Measurements from ENCODE around the gene PPP1CC.
"Not testable (repeated sequence)": the region's sequence is repeated elsewhere in the genome, so short reads cannot be mapped to it uniquely, and the experiment has no call there.

Gene PPP1CC

GRCh38 chr12:110750784-110751461, 8.2 kb upstream of the PPP1CC start:
- no peak for DNase-seq

DNA sequence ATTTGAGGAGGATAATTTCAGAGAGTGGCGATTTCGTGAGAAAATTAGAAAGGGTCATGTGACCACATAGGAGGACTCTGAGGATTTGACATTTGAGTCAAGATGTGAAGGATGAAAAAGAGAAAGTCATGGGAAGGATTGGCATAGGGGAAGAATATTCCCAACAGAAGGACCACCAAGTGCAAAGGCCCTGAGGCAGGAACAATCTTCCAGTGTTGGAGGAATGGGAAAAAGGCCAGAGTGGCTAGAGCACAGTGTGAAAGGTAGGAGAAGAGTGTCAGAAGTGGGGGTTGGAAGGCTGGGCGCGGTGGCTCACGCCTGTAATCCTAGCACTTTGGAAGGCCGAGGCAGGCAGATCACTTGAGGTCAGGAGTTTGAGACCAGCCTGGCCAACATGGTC, 3.9 kb upstream of the PPP1CC start:
- DNase-seq: no peak

GRCh38 chr12:110745542-110746284, 3.0 kb upstream of the PPP1CC start:
- DNase-seq: no peak

GRCh38 chr12:110744601-110745264, 2.0 kb upstream of the PPP1CC start:
- no peak for DNase-seq

DNA sequence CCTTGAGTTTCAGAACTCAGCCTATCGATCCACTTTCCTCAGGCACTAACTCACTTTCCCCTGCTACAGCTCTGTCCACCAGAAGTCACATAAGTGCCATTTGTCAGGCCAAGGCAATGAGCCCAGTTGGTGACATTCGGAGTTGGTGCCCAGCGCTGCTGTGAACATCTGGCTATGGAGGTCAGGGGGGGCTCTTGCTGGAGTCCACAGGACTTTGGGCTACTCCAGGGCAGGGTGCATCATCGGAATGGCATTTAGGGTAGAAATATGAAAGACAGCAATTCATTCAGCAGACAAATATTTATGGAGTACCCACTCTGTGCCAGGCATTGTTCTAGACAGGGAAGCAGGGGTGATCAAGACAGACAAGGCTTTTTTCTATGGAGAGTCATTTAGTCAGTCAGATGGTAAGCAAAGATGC, 1.5 kb upstream of the PPP1CC start:
- no peak for DNase-seq

DNA sequence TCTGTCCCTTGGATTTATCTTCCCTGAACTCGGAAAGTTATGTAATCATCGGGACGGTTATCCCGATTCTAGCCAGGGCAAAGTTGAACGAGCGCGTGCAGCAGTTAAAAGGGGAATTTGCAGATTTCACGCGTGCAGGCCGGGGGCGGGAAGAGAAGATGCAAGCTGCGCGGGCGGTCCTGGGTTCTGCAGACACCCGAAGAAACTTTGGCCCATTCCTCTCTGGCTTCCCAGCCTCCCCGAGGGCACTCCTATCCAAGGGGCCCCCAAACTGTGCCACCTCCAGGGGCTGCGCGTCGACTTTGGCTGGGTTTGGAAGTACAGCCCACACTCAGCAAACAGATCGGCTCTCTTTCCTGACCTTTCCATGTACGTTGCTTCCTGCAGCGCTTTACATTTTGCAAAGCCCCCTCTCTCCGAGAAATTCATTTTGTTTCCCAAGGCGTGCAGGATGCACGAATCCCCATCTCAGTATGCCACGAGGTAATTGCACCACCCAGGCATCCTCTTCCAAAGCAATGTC, 941 bp upstream of the PPP1CC start:
- DNase-seq: no peak

DNA sequence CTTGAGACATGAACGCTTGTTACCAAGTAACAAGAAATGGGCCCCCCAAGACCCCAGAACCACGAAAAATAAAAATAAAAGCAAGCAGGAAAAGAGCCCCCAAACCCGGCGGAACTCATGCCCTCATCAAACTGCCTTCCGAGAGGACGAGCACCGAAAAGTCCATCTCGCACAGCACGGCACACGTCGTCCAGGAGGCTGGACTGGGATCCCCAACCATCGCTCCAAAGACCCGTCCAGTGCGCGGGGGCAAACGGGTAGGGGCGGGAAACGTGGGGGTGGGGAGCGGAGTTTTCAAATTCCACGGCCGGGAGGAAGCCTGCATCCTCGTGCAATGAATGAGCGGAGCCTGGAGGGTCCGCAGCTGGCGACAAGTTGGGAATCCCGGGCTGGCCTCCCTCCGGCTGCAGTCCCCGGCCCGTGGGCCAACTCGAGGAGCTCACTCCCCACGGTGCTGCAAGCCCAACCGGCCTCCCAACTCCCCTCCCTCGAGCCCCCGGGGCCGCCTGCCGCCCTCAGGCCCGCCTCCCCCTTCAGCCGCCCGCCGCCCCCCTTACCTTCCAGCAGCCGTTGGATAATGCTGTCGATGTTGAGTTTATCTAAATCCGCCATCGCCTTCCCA, 484 bp downstream of the PPP1CC start:
- DNase-seq: peak; percentile 41

- DNase-seq: peak; percentile 25
These were observed 1.2 kb downstream of the PPP1CC start for GRCh38 chr12:110741341-110742095.

DNA sequence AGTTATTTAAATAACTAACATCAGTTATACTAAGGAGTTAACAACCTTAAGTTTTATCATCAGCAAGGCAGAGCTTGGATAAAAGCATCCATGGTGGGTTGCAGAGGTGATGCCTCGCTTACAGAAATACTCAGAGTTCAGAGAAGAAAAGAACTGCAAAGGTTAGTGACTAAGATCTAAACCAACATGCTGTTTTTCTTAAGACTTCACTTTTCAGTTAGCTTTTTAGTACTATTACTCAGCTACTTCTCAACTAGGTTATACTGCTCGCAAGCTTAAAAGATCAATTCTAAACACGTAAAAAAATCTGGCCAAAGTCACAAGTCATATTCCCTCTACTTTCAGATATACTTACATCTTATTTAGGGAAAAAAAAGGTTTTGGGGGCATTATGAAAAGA, 2.8 kb downstream of the PPP1CC start:
- DNase-seq: no peak

DNA sequence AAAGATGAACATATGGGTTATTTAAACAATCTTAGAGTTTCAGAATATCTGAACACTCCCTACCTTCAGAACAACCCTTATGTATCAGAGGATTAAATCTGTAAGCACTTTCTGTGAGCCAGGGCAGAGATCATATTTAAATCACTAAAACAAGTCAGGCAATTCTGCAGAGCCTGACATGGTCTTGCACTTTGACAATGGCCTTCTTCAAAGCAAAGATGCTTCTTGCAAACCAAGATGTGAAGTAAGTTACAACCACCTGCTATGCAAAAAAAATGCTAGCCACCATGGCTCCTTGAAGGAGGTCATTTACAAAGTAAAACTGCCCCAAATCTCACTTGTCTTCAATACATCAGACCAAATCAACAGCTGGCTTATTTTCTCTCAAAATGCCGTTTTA, 3.2 kb downstream of the PPP1CC start:
- no peak for DNase-seq

DNA sequence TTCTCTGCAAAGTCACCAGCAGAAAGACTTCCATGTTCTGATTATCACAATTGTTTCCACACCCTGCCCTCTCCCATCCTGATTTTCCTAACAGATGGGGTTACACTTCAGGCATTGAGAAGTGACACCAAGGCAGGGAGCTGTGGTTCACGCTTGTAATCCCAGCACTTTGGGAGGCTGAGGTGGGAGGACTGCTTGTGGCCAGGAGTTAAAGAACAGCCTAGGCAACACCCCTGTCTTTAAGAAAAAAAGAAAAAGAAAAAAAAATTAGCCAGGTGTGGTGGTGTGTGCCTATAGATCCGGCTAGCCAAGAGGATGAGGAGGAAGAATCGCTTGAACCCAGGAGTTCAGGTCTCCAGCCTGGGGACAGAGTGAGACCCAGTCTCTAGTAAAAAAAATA, 5.2 kb downstream of the PPP1CC start:
- no peak for DNase-seq

GRCh38 chr12:110737016-110737415, 5.7 kb downstream of the PPP1CC start:
- not testable (repeated sequence) for DNase-seq

DNA sequence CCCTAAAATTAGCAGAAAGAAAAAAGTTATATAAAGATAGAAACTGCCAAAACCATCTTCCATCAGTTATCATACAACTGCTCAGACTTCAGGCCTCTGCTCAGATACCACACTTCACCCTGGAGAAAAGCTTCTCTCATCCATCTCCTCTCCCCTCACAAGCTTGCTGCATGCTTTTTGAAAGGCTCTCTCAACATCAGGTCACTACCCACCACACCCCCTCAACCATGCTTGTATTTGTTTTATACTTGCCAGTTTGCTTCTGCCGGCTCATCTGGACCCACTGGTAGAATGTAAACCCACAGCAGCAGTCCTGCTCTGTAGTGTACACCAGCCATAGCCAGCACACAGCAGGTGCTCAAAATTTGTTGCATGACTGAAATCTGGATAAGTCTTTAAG, 8.8 kb downstream of the PPP1CC start:
- no peak for DNase-seq

- no peak for DNase-seq
These were observed 9.5 kb downstream of the PPP1CC start for GRCh38 chr12:110733089-110733715.

DNA sequence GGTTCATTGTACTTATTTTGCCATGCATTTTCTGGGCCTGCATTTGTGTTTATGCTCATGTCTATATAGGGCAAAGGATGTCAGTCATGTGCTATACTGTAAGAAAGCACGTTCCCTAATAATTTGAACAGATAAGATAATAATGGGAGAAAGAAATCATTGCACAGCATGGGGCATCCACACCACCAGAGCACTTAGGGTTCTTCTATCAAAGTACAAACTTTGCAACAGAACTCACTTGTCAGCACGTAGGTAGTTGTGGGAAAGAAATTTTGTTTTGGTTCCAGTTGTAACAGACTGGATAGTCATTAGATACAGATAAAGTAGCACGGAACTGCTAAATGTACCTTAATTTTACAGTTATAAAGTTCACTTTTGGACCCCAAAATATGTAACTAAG, 10.1 kb downstream of the PPP1CC start:
- DNase-seq: no peak

DNA sequence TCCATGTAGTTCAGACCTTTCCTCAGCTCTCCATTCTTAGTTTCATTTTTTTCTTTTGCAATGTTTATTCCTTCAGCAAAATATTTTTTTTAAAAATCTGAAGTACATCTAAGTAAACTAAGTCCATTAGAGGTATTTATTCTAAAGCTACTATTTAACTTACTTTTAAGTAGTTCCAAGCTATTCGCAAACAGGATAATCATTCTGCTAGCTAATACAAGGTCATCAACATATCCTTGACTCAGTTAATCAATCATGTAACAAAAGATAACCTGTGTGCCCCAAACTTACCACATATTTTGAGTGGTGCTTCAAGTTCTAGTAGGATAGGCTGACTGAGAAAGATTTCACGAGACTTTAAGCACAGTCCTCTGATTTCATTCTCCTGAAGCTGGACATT, 11.2 kb downstream of the PPP1CC start:
- no peak for DNase-seq

DNA sequence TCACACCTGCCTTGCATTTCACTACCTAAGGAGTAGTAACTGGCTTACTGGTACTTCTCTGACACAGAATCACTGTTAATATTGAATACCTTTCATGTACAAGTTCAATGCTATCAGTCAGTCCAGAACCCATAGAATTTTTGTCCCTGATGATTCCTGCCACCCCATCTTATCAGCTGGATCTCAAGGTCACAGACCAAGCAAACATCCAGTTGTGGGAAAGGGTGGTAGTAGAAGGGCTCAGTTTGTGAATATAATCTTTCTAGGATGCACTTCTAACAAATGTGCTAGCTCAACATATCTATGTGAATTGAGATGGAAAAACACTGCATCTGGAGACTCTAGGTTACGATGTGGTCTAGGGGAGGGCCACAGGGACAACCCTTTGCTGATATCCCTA, 14.1 kb downstream of the PPP1CC start:
- no peak for DNase-seq

DNA sequence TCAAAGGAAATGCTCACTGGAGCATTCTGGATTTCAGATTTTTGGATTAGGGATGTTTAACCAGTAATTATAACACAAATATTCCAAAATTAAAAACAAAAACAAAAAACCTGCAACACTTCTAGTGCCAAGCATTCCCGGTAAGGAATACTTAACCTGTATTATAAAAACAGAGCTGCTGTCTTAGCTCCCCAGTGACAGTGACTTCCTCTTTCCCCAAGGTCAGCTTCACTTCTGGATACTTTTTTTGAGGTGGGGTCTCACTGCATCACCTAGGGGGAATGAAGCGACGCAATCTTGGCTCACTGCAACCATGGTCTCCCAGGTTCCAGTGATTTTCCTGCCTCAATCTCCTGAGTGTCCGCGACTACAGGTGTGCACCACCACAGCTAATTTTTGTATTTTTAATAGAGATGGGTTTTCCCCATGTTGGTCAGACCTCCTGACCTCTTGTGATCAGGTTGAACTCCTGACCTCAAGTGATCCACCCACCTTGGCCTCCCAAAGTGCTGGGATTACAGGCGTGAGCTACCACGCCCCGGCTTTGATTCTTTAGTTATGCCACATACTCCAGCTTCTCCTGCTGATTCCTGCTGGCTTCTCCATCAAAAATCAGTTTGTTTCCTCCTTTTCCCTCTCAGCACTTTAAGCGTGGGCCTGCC, 15.9 kb downstream of the PPP1CC start:
- no peak for DNase-seq

- no peak for DNase-seq
These were observed 16.7 kb downstream of the PPP1CC start for GRCh38 chr12:110726028-110726427.

GRCh38 chr12:110725267-110725666, 17.4 kb downstream of the PPP1CC start:
- no peak for DNase-seq

- not testable (repeated sequence) for DNase-seq
These were observed 19.8 kb downstream of the PPP1CC start for GRCh38 chr12:110722892-110723291.

- DNase-seq: no peak
These were observed 21.1 kb downstream of the PPP1CC start for GRCh38 chr12:110721570-110721969.

Data from stimulated activated CD4-positive, alpha-beta T cell treated with anti-CD3 and anti-CD28 coated beads, Interleukin-15, amount 100 ng/mL, for 24 hours (primary cell).